Islet of Langerhans (tissue), 1 donor: ENCODE results near the gene UBE2D2.
"Not testable (repeated sequence)": the region's sequence is repeated elsewhere in the genome, so short reads cannot be mapped to it uniquely, and the experiment has no call there.

Source experiments
- FAIRE-seq: peaks from one replicate; lab custom pipeline; 2011; peaks lifted over from hg19 to GRCh38; lab: Jason Lieb, UNC

UBE2D2 gene

GRCh38 chr5:139584137-139584536 lies 23.0 kb downstream of the UBE2D2 start:
- FAIRE-seq: no peak

- not testable (repeated sequence) for FAIRE-seq
These were observed 27.0 kb downstream of the UBE2D2 start for GRCh38 chr5:139588116-139588515.

GRCh38 chr5:139588962-139589361 lies 27.8 kb downstream of the UBE2D2 start:
- no peak for FAIRE-seq

GRCh38 chr5:139592289-139592688 lies 31.1 kb downstream of the UBE2D2 start:
- FAIRE-seq: no peak

GRCh38 chr5:139593076-139593475 lies 31.9 kb downstream of the UBE2D2 start:
- not testable (repeated sequence) for FAIRE-seq

GRCh38 chr5:139593716-139594319 lies 32.7 kb downstream of the UBE2D2 start:
- no peak for FAIRE-seq

- no peak for FAIRE-seq
These were observed 36.0 kb downstream of the UBE2D2 start for GRCh38 chr5:139597134-139597533.

GRCh38 chr5:139598601-139598965 lies 37.4 kb downstream of the UBE2D2 start:
- FAIRE-seq: not testable (repeated sequence)

- FAIRE-seq: no peak
These were observed 39.3 kb downstream of the UBE2D2 start for GRCh38 chr5:139600336-139600949.

GRCh38 chr5:139601429-139601828 lies 40.3 kb downstream of the UBE2D2 start:
- no peak for FAIRE-seq

- not testable (repeated sequence) for FAIRE-seq
These were observed 40.8 kb downstream of the UBE2D2 start for GRCh38 chr5:139601948-139602347.

GRCh38 chr5:139605887-139606286 lies 44.7 kb downstream of the UBE2D2 start:
- no peak for FAIRE-seq

- peak; percentile 36 for FAIRE-seq
These were observed 50.8 kb downstream of the UBE2D2 start for GRCh38 chr5:139611703-139612584.

- FAIRE-seq: no peak
These were observed 58.7 kb downstream of the UBE2D2 start for GRCh38 chr5:139619861-139620260.

GRCh38 chr5:139625398-139625797 lies 64.3 kb downstream of the UBE2D2 start:
- not testable (repeated sequence) for FAIRE-seq

- no peak for FAIRE-seq
These were observed 69.7 kb downstream of the UBE2D2 start for GRCh38 chr5:139630855-139631254.

- FAIRE-seq: no peak
These were observed 70.5 kb downstream of the UBE2D2 start for GRCh38 chr5:139631520-139632165.

GRCh38 chr5:139633295-139634027 lies 72.3 kb downstream of the UBE2D2 start:
- no peak for FAIRE-seq

- no peak for FAIRE-seq
These were observed 72.8 kb downstream of the UBE2D2 start for GRCh38 chr5:139634028-139634325.

- FAIRE-seq: no peak
These were observed 73.4 kb downstream of the UBE2D2 start for GRCh38 chr5:139634541-139634940.

GRCh38 chr5:139635191-139635590 lies 74.1 kb downstream of the UBE2D2 start:
- FAIRE-seq: no peak

- FAIRE-seq: no peak
These were observed 74.6 kb downstream of the UBE2D2 start for GRCh38 chr5:139635606-139636206.
